ENCODE results near the gene HIPK1.

Gene HIPK1

DNA sequence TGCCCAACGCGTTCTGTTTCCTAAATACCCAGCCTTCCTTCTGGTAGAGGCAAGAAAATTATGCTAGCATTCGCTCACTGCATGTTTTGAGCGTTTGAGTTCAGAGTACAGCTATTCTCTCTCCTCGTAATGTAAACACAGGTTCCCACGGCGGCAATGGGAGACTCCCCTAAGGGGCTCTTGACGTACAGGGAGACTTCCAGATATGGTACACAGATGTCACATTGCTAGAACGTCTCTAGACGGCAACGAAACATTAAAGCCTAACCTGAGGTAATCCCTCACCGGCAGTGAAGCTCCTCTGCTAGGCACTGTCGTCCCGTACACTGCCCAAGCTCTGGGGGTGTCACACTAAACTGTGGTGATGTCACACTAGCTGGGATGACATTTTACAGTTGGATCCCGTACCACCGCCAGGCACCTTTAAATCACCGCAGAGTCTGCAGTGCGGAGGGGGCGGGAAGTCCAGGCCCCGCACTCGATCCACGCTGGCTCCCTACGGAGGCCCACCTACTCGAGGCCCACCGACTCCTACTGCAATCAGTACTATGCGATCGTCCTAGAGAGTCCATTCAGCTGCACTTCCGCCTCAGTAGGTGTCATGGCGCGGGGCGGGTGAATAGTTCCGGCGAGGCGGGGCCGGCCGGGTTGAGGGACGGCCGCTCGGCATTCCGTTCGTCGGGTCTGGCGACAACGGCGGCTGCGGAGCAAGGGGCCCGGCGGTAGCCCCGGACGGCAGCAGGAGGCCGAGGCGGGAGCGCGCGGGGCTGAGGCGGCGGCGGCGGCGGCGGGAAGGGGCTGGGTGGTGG is at the start of gene HIPK1:
Gene HIPK1, plus strand, starts transcription at position 384 of the 809 bp plus-strand sequence.
- TF ChIP-seq GATA3 (IDR thresholded peaks at IDR 0.05; ENCODE audit: low read depth, low read length) (no peak), GATA2 (IDR thresholded peaks at IDR 0.05; ENCODE audit: low read depth, low read length) (peak; percentile 29; the same call in 1 of the 2 replicates)

DNA sequence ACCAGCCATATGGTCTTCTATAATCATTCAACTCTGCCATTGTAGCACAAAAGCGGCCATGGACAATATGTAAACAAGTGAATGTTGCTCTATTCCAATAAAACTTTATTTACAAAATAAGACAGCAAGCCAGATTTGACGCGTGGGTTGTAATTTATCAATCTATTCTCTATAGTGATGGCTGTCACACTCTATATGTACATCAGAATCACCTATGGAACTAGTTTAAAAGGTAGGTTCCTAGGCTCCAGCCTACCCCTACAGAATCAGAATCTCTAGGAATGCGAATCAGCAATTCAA is 49.4 kb upstream of the HIPK1 start:
- TF ChIP-seq GATA3 (IDR thresholded peaks at IDR 0.05; ENCODE audit: low read depth, low read length) (no peak), GATA2 (IDR thresholded peaks at IDR 0.05; ENCODE audit: low read depth, low read length) (no peak)

DNA sequence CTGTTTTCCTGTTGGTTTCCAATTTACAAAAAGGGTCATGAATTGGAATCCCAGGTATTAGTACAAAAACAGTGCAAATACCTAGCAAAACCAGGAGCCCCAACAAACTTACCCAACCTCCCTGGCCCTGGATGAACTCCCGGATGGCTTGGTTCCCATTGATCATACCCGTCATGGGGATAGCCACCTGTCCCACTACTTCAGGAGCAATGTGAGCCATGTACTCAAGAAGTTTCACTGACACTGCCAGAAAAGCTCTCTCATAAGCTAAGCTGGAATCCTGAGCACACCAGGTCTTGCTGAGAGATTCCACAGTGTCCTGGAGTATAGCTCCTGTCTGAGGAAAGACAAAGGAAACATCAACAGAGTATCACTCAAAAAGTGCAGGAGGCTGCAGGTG is 47.5 kb upstream of the HIPK1 start:
- TF ChIP-seq GATA2 (IDR thresholded peaks at IDR 0.05; ENCODE audit: low read depth, low read length) (no peak), GATA3 (IDR thresholded peaks at IDR 0.05; ENCODE audit: low read depth, low read length) (no peak)

DNA sequence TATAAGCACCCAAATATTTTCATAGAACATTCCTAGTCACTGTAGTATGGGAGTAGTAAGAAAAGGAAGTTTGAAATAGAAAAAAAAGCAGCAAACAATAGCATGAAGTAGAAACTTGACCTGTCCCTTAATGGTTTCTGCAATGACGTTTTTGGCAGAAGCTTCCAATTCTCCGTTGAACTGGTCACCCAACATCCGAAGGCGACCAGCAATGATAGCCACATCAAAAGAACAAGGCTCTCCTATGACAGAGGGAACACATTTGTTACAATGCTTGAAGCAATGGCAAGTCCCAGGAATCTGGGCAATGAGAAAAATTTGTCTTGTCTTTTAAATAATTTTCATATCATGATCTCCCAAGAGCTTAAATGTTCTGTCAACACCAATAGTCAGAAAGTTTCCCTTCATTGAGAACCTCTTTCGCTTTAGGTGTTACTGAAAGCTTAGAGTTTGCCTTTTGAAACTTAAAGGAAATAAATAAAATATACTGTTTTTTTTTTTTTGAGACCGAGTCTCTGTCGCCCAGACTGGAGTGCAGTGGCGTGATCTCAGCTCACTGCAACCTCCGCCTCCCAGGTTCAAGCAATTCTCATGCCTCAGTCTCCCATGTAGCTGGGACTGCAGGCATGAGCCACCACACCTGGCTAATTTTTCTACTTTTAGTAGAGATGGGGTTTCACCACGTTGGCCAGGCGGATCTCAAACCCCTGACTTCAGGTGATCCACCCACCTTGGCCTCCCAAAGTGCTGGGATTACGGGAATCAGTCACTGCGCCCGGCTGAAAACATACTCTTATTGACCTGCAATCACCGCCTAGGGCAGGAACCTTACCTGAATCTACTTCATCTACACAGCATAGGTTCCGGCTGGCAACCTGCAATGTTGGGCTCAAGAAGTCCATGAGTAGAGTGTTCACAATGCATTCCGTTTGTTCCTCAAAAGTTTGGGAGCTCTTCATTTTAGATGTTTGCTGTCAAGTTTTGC is 42.4 kb upstream of the HIPK1 start:
- TF ChIP-seq GATA3 (IDR thresholded peaks at IDR 0.05; ENCODE audit: low read depth, low read length) (no peak), GATA2 (IDR thresholded peaks at IDR 0.05; ENCODE audit: low read depth, low read length) (no peak)

DNA sequence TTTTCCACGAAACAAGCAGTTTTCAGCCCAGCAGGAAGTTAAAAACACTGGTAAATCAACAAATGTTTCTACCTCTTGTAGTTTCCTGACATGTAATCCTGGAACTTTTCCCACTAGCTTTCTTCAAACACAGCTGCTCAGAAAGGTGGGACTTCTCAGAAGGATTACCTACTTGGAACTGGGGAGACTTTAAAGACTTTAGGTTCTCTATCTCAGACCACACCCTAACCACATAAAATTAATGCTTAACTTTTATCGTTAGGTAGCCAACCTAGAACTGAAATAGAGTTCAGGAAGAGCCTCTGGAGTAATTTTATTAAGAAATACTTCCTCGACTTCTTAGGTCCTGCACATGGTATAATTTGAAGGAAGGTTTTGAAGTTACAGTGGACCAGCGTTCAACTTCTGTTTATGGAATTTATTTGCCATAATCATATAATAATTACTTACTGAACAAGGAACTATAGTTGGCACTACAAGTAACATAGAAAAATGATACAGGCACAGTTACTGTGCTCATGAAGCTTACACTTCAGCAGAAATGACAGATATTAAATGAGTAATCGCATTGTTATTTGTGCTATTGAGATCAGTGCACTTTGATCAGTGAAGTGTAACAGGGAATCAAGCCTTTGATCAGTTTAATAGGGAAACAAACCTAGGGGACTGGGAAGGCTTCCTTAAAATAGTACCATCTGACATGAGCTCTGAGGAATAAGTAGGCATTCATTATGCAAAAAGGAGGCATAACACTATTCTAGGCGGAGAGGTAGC is 41.5 kb upstream of the HIPK1 start, which contains the start of gene BCL2L15:
Gene BCL2L15, minus strand, starts transcription at position 180 of the 774 bp plus-strand sequence. CDS start 206 bp downstream, outside the sequence.
- TF ChIP-seq GATA2 (IDR thresholded peaks at IDR 0.05; ENCODE audit: low read depth, low read length) (no peak), GATA3 (IDR thresholded peaks at IDR 0.05; ENCODE audit: low read depth, low read length) (no peak)

DNA sequence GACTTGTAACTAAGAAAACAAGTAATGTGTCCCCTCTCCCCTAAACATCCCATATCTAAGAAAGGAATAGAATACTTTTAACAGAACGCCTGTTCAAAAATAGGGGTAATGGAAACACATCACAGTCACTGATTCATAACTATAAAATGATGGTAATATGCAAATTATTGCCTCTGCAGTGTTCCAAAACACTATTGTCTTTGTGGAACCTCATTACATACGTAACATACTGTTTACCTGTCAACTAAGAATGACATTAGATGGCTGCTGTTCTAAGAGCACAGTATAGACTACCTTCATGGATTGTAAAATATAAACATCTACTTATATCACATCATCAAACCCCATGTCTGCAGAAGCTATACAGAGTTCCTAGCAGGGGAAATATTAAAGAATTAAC is 38.3 kb upstream of the HIPK1 start:
- TF ChIP-seq GATA2 (IDR thresholded peaks at IDR 0.05; ENCODE audit: low read depth, low read length), result no peak
- TF ChIP-seq GATA3 (IDR thresholded peaks at IDR 0.05; ENCODE audit: low read depth, low read length), result no peak

DNA sequence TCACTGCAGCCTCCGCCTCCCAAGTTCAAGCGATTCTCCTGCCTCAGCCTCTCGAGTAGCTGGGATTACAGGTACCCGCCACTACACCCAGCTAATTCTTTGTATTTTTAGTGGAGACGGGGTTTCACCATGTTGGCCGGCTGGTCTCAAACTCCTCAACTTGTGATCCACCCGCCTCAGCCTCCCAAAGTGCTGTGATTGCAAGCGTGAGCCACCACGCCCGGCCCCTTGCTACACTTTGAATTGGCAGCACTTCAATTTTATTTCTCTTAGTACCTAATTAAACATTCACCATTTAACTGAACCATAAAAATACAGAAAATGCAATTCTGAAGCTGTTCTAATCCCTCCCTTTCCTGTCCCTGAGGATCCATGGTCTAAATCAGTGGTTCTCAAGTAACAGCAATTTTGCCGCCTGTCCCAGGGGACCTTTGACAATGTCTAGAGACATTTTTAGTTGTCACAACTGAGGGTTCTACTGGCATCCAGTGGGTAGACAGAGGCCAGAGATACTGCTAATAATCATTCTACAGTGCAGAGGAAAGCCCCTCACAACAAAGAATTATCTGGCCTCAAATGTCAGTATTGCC is 37.4 kb upstream of the HIPK1 start:
- TF ChIP-seq GATA2 (IDR thresholded peaks at IDR 0.05; ENCODE audit: low read depth, low read length), result no peak
- no peak for TF ChIP-seq GATA3 (IDR thresholded peaks at IDR 0.05; ENCODE audit: low read depth, low read length)

DNA sequence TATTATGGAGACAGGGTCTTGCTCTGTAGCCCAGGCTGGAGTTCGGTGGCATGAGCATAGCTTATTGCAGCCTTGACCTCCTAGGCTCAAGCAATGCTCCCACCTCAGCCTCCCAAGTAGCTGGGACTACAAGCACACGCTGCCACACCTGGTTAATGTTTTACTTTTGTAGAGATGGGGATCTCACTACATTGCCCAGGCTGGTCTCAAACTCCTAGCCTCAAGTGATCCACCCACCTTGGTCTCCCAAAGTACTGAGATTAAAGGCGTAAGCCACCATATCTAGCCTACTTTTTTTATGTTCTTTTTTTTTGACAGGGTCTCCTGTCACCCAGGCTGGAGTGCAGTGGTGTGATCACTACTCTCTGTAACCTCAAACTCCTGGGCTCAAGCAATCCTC is 35.9 kb upstream of the HIPK1 start:
- TF ChIP-seq GATA2 (IDR thresholded peaks at IDR 0.05; ENCODE audit: low read depth, low read length) (no peak), GATA3 (IDR thresholded peaks at IDR 0.05; ENCODE audit: low read depth, low read length) (no peak)

DNA sequence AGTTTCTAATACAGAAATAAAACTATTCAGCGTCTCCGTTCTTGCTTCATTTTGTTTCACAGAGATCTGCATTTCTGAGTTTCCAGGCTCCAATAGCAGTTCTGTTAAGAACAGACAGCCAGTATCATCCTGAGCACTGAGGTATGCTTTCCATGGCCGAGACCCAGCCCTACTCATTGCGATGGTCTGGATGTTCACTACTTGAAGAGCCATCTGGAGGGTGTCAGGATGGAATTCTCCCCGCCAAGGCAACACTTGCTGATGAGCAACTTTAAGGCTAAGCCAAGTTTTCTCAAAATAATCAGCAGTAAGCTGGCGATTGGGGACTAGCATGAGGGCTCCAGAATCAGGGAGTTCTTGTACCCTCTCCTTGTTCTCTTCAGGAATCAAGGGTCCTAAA is 34.0 kb upstream of the HIPK1 start:
- TF ChIP-seq GATA2 (IDR thresholded peaks at IDR 0.05; ENCODE audit: low read depth, low read length) (no peak), GATA3 (IDR thresholded peaks at IDR 0.05; ENCODE audit: low read depth, low read length) (no peak)

DNA sequence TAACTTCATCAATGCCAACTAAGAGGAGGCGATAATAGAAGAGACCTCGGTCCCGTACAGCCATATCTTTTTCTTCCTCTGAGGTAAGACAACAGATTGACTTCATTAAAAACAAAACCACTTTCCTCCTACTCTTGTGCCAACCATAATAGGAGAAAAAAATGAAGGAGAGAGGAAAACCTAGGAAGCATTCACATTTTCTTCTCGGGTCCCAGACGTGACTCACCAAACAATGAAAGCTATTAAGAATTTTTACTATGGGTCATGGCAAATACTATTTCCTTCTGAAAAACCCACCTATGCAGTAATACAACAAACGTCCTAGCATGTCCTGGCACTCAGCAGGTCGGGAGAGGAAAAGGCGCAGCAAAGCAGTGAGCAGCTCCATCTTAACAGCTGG is 33.2 kb upstream of the HIPK1 start:
- TF ChIP-seq GATA2 (IDR thresholded peaks at IDR 0.05; ENCODE audit: low read depth, low read length), result no peak
- TF ChIP-seq GATA3 (IDR thresholded peaks at IDR 0.05; ENCODE audit: low read depth, low read length), result no peak

DNA sequence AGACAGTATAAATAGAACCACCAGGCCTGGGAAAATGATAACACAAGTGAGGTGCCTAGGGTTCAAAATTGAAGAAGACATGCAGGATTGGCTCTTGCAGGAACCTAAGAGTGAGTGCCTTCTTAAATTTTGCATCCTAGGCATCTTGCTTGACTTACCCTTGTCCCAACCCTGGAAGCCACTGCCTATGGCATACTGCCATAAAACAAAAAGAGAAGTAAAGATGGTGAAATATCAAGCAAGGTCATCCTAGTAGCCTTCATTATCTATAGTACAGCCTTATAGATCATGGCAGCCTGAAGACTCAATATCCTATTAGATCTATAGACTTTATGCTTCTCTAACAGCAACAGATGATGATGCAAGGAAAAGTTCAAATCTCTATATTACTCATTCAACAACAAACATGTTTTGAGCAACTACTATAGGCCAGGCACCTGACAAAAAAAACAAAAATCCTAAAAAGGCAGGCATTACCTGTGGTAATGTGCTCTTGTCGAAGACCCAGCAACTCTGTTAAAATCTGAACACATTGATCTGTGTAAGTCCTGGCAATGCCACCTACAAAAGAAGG is 30.8 kb upstream of the HIPK1 start:
- TF ChIP-seq GATA3 (IDR thresholded peaks at IDR 0.05; ENCODE audit: low read depth, low read length) (no peak), GATA2 (IDR thresholded peaks at IDR 0.05; ENCODE audit: low read depth, low read length) (no peak)

DNA sequence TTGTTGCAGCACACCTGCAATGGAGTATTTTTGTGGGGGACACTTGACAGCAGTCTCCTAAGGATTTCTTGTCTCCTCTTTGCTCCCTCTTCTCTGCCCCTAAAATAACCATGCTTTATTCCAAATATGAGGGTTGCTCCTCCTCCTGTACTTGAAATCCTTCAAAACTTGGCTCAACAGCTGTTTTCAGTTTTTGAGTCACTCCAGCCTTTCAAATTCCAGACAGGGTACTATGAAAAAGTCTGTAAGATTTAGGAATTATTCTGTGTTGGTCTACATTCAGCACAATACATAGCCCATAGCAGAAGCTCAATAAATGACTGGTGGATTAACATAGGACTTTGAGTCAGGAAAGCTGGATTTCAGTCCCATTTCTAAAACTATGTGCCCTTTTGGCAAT is 30.0 kb upstream of the HIPK1 start:
- no peak for TF ChIP-seq GATA3 (IDR thresholded peaks at IDR 0.05; ENCODE audit: low read depth, low read length)
- TF ChIP-seq GATA2 (IDR thresholded peaks at IDR 0.05; ENCODE audit: low read depth, low read length), result no peak

DNA sequence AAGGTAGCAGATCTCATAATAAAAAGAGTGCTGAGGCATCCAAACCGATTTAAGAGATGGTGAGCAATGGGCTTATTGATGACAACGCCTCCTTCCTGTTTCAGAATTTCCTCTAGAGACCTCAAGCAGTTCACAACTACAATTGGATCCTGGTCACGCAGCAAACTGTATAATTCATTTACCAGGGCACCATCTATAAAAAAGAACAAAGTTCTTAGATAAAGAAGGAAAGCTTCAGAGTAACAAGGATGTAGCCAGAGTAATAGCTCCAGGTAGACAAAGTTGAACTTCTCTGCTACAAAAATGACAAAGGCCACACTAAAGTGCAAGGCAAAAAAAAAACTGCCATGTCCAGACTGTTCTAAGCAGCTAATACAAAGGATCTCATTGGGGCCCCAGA is 27.9 kb upstream of the HIPK1 start:
- TF ChIP-seq GATA2 (IDR thresholded peaks at IDR 0.05; ENCODE audit: low read depth, low read length), result no peak

All from SH-SY5Y (cell line).